Measurements from ENCODE around the gene C1QTNF12.

The C1QTNF12 gene

GRCh38 chr1:1246577-1247340, at the start of gene C1QTNF12:
Gene C1QTNF12, minus strand, starts transcription at chr1:1246722. Its CDS starts 32 bp downstream, at chr1:1246690.
- no peak within 1 kb of the TSS for H3K4me3 ChIP-seq (replicated peaks; ENCODE audit: low read depth, low read length)
- no peaks in the 10 kb centered on the region for H3K36me3 ChIP-seq (ENCODE audit: control insufficient read depth, insufficient read depth, low read length)
- no peaks in the 10 kb centered on the region; the same call in 1 of the 2 replicates for H3K27me3 ChIP-seq (replicated peaks; ENCODE audit: control insufficient read depth, insufficient read depth, low read length)
- no peak for TF ChIP-seq CTCF (IDR thresholded peaks at IDR 0.05; ENCODE audit: insufficient read depth, low read length, poor library complexity, severe bottlenecking)
- DNase-seq (ENCODE audit: extremely low read depth, insufficient read length) = no peak

GRCh38 chr1:1295154-1295923, 48.8 kb upstream of the C1QTNF12 start:
- Histone ChIP-seq H3K27me3 (replicated peaks; ENCODE audit: control insufficient read depth, insufficient read depth, low read length) (no peaks in the 10 kb centered on the region), H3K4me3 (replicated peaks; ENCODE audit: low read depth, low read length) (no peak overlapping the region), H3K36me3 (ENCODE audit: control insufficient read depth, insufficient read depth, low read length) (no peaks in the 10 kb centered on the region)
- DNase-seq (ENCODE audit: extremely low read depth, insufficient read length) = no peak
- no peak for TF ChIP-seq CTCF (IDR thresholded peaks at IDR 0.05; ENCODE audit: insufficient read depth, low read length, poor library complexity, severe bottlenecking)

GRCh38 chr1:1294250-1294890, 47.8 kb upstream of the C1QTNF12 start:
- Histone ChIP-seq H3K27me3 (replicated peaks; ENCODE audit: control insufficient read depth, insufficient read depth, low read length) (no peaks in the 10 kb centered on the region), H3K36me3 (ENCODE audit: control insufficient read depth, insufficient read depth, low read length) (no peaks in the 10 kb centered on the region), H3K4me3 (replicated peaks; ENCODE audit: low read depth, low read length) (no peak overlapping the region)
- no peak for DNase-seq (ENCODE audit: extremely low read depth, insufficient read length)
- no peak for TF ChIP-seq CTCF (IDR thresholded peaks at IDR 0.05; ENCODE audit: insufficient read depth, low read length, poor library complexity, severe bottlenecking)

- Histone ChIP-seq H3K4me3 (replicated peaks; ENCODE audit: low read depth, low read length) (no peak overlapping the region), H3K36me3 (ENCODE audit: control insufficient read depth, insufficient read depth, low read length) (no peaks in the 10 kb centered on the region), H3K27me3 (replicated peaks; ENCODE audit: control insufficient read depth, insufficient read depth, low read length) (no peaks in the 10 kb centered on the region)
- peak; percentile 16 for DNase-seq (ENCODE audit: extremely low read depth, insufficient read length)
- TF ChIP-seq CTCF (IDR thresholded peaks at IDR 0.05; ENCODE audit: insufficient read depth, low read length, poor library complexity, severe bottlenecking) = no peak
These were observed 47.0 kb upstream of the C1QTNF12 start for GRCh38 chr1:1293263-1294249.

- Histone ChIP-seq H3K4me3 (replicated peaks; ENCODE audit: low read depth, low read length) (no peak overlapping the region), H3K36me3 (ENCODE audit: control insufficient read depth, insufficient read depth, low read length) (no peaks in the 10 kb centered on the region), H3K27me3 (replicated peaks; ENCODE audit: control insufficient read depth, insufficient read depth, low read length) (no peaks in the 10 kb centered on the region)
- no peak for TF ChIP-seq CTCF (IDR thresholded peaks at IDR 0.05; ENCODE audit: insufficient read depth, low read length, poor library complexity, severe bottlenecking)
- DNase-seq (ENCODE audit: extremely low read depth, insufficient read length) = no peak
These were observed 46.3 kb upstream of the C1QTNF12 start for GRCh38 chr1:1292851-1293250.

Measured in GM06990 (cell line).